Liver (tissue), 9 donors: ENCODE measurements around the gene BRSK2. TPM values are rescaled to one million over a fixed set of nuclear protein-coding genes. Genes with fewer than 3 reads are reported as not detected.

Experiments
- DNase-seq: peaks from one replicate; pipeline ENCODE4 v3.0.0-alpha.2; 2017; ENCODE audit warnings: low spot score
- H3K27ac ChIP-seq, 2 donors: one replicate each; pipeline ENCODE4 v1.7.0; 2013; ENCODE audit warnings: inconsistent platforms in 2 of 2, low read length in 2 of 2, control low read depth in 1 of 2, low read depth in 1 of 2, mild to moderate bottlenecking in 1 of 2
- H3K27me3 ChIP-seq, 4 donors: one replicate each; pipeline versions ENCODE4 v1.6.1 to v1.7.0; 2013; ENCODE audit warnings: low read length in 3 of 4, inconsistent platforms in 1 of 4, mild to moderate bottlenecking in 1 of 4, moderate library complexity in 1 of 4; ENCODE audit not compliant: control insufficient read depth in 4 of 4, insufficient read depth in 4 of 4
- H3K36me3 ChIP-seq, 4 donors: one replicate each; pipeline versions ENCODE4 v1.6.1 to v1.7.0; 2013; ENCODE audit warnings: low read length in 3 of 4, mild to moderate bottlenecking in 3 of 4, low read depth in 1 of 4, moderate library complexity in 1 of 4; ENCODE audit not compliant: control insufficient read depth in 4 of 4, insufficient read depth in 3 of 4
- H3K4me1 ChIP-seq, 4 donors: one replicate each; pipeline versions ENCODE4 v1.6.1 to v1.7.0; 2013; ENCODE audit warnings: low read length in 3 of 4, mild to moderate bottlenecking in 3 of 4, moderate library complexity in 1 of 4; ENCODE audit not compliant: control insufficient read depth in 4 of 4, insufficient read depth in 4 of 4
- H3K4me3 ChIP-seq, 3 donors: one replicate each; pipeline versions ENCODE4 v1.6.1 to v1.7.0; 2013; ENCODE audit warnings: low read length in 3 of 3, control low read depth in 1 of 3, low read depth in 1 of 3, mild to moderate bottlenecking in 1 of 3
- H3K9ac ChIP-seq, 2 donors: one replicate each; pipeline ENCODE4 v1.7.0; 2013; ENCODE audit warnings: low read length in 2 of 2, mild to moderate bottlenecking in 2 of 2, moderate library complexity in 2 of 2, control low read depth in 1 of 2, low read depth in 1 of 2
- H3K9me3 ChIP-seq, 4 donors: one replicate each; pipeline versions ENCODE4 v1.6.1 to v1.7.0; 2013; ENCODE audit warnings: low read length in 3 of 4; ENCODE audit not compliant: control insufficient read depth in 4 of 4
- EGR1 ChIP-seq, 2 donors: IDR thresholded peaks; 2 replicates each; pipeline ENCODE4 v1.6.1; 2016 to 2018; ENCODE audit warnings: antibody characterized with exemption in 2 of 2, low read depth in 2 of 2
- FOXA2 ChIP-seq: IDR thresholded peaks from 2 replicates; pipeline ENCODE4 v1.6.1; 2016; ENCODE audit warnings: antibody characterized with exemption
- GABPA ChIP-seq, 2 donors: IDR thresholded peaks in 1 of 2; conservative IDR thresholded peaks in 1 of 2; 2 replicates each; pipeline ENCODE4 v1.6.1; 2016; ENCODE audit warnings: antibody characterized with exemption in 2 of 2, mild to moderate bottlenecking in 1 of 2, moderate library complexity in 1 of 2
- HNF4G ChIP-seq: IDR thresholded peaks from 2 replicates; pipeline ENCODE4 v1.6.1; 2016; ENCODE audit warnings: antibody characterized with exemption
- JUND ChIP-seq, 2 donors: IDR thresholded peaks; 2 replicates each; pipeline ENCODE4 v1.6.1; 2016; ENCODE audit warnings: antibody characterized with exemption in 2 of 2
- RAD21 ChIP-seq, 2 donors: IDR thresholded peaks; 2 replicates each; pipeline ENCODE4 v1.6.1; 2016; ENCODE audit warnings: antibody characterized with exemption in 2 of 2, mild to moderate bottlenecking in 2 of 2
- RXRA ChIP-seq, 2 donors: IDR thresholded peaks; 2 replicates each; pipeline ENCODE4 v1.6.1; 2017 to 2018; ENCODE audit warnings: antibody characterized with exemption in 2 of 2, mild to moderate bottlenecking in 1 of 2
- SP1 ChIP-seq: IDR thresholded peaks from 2 replicates; pipeline ENCODE4 v1.6.1; 2018; ENCODE audit warnings: antibody characterized with exemption, mild to moderate bottlenecking
- YY1 ChIP-seq: IDR thresholded peaks from 2 replicates; pipeline ENCODE4 v1.6.1; 2016; ENCODE audit warnings: antibody characterized with exemption, mild to moderate bottlenecking
- WGBS: extraction: QIAGEN DNeasy Blood & Tissue Kit; methylation state at CpG from one replicate; pipeline ENCODE4 v1.1.7; 2013; 5-methylcytosine and 5-hydroxymethylcytosine counted together
- polyA plus RNA-seq, 2 donors: library from polyadenylated mRNA; stranded (reverse) in 1 of 2; unstranded in 1 of 2; fragments of 200-250 nt in 1 of 2; fragments of >200 nt in 1 of 2; fragmentation: Nextera tagmentation in 1 of 2; extraction: Ambion mirVana in 1 of 2; gene quantifications; one replicate each; pipeline versions ENCODE4 v1.2.1 to v1.2.3, GENCODE V29; 2013 to 2015
- total RNA-seq, 2 donors: library from RNA; depleted of rRNA; stranded (reverse); fragments of >200 nt; gene quantifications; one replicate each; pipeline ENCODE4 v1.2.3, GENCODE V29; 2014
- TF ChIP-seq, protein P1 (sequence below): fragments of 150-350 bp; IDR thresholded peaks from 2 replicates; pipeline ENCODE4 v1.5.1; 2017; ENCODE audit warnings: improper control_type of control experiment, low read depth, low read length; ENCODE audit not compliant: missing input control
- TF ChIP-seq, protein P2 (sequence below): IDR thresholded peaks from 2 replicates; pipeline ENCODE4 v1.6.1; 2016; ENCODE audit warnings: antibody characterized with exemption
- TF ChIP-seq, protein P3 (sequence below): IDR thresholded peaks from 2 replicates; pipeline ENCODE4 v1.6.1; 2016; ENCODE audit warnings: antibody characterized with exemption
- TF ChIP-seq, protein P4 (sequence below): IDR thresholded peaks from 2 replicates; pipeline ENCODE4 v1.6.1; 2016; ENCODE audit warnings: antibody characterized with exemption, mild to moderate bottlenecking
- TF ChIP-seq, protein P5 (sequence below): IDR thresholded peaks from 2 replicates; pipeline ENCODE4 v1.6.1; 2016; ENCODE audit warnings: antibody characterized with exemption
- donor health status: healthy.
- donor health status: healthy.
- donor health status: healthy.
- donor health status: healthy.
- donor health status: healthy.

BRSK2 gene
- total and polyA plus RNA-seq, 4 donors = 0.05 to 0.17 TPM; not detected in 2

- TF ChIP-seq, protein P1, sequence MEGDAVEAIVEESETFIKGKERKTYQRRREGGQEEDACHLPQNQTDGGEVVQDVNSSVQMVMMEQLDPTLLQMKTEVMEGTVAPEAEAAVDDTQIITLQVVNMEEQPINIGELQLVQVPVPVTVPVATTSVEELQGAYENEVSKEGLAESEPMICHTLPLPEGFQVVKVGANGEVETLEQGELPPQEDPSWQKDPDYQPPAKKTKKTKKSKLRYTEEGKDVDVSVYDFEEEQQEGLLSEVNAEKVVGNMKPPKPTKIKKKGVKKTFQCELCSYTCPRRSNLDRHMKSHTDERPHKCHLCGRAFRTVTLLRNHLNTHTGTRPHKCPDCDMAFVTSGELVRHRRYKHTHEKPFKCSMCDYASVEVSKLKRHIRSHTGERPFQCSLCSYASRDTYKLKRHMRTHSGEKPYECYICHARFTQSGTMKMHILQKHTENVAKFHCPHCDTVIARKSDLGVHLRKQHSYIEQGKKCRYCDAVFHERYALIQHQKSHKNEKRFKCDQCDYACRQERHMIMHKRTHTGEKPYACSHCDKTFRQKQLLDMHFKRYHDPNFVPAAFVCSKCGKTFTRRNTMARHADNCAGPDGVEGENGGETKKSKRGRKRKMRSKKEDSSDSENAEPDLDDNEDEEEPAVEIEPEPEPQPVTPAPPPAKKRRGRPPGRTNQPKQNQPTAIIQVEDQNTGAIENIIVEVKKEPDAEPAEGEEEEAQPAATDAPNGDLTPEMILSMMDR = no peak
- TF ChIP-seq RAD21 (IDR thresholded peaks at IDR 0.05) = no peak
- no peak for TF ChIP-seq JUND (IDR thresholded peaks at IDR 0.05)
- TF ChIP-seq, protein P2, sequence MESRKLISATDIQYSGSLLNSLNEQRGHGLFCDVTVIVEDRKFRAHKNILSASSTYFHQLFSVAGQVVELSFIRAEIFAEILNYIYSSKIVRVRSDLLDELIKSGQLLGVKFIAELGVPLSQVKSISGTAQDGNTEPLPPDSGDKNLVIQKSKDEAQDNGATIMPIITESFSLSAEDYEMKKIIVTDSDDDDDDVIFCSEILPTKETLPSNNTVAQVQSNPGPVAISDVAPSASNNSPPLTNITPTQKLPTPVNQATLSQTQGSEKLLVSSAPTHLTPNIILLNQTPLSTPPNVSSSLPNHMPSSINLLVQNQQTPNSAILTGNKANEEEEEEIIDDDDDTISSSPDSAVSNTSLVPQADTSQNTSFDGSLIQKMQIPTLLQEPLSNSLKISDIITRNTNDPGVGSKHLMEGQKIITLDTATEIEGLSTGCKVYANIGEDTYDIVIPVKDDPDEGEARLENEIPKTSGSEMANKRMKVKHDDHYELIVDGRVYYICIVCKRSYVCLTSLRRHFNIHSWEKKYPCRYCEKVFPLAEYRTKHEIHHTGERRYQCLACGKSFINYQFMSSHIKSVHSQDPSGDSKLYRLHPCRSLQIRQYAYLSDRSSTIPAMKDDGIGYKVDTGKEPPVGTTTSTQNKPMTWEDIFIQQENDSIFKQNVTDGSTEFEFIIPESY = no peak
Observed at GRCh38 chr11:1506981-1507380, 117.2 kb downstream of the BRSK2 start (continued).

DNA sequence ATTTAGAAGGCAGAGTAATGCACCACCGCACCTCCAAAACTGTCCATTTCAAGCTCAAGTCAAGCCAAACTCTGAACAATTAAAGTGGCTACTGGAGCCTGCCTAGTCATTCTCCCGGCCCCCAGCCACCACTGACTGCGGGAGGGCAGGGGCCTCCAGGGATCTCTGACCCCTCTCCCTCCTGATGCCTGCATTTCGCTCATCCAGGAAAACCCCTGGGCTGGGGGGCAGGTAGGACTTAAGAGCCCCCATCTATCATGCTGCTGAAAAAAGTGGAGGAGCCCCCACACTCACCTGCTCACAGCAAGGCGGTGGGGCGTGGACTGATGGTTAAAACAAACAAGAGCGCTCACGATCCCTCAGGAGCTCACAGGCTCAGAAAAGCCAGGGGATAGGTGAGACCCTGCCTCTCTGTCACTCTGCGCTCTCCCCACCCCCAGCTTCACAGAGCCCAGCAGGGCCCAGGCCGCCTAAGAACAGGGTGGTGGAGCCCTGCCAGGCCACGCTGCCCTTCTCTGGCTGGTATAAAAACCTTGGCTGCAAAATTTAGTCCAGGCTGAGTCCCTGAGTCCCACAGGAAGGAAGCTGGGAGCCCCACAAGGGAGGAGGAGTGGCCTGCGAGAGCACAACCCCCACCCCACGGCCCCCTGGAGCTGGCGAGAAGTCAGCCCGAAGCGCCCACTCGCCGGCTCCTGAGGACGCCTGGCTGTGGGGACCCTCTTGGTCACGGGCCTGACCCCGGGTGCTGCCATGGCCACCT, 117.8 kb downstream of the BRSK2 start:
- DNase-seq = no peak
- TF ChIP-seq YY1 = no peak
- no peak for TF ChIP-seq EGR1 (IDR thresholded peaks at IDR 0.05; ENCODE audit: low read depth in 2 of 2)
- TF ChIP-seq, protein P3, sequence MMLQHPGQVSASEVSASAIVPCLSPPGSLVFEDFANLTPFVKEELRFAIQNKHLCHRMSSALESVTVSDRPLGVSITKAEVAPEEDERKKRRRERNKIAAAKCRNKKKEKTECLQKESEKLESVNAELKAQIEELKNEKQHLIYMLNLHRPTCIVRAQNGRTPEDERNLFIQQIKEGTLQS = no peak
- TF ChIP-seq, protein P4, sequence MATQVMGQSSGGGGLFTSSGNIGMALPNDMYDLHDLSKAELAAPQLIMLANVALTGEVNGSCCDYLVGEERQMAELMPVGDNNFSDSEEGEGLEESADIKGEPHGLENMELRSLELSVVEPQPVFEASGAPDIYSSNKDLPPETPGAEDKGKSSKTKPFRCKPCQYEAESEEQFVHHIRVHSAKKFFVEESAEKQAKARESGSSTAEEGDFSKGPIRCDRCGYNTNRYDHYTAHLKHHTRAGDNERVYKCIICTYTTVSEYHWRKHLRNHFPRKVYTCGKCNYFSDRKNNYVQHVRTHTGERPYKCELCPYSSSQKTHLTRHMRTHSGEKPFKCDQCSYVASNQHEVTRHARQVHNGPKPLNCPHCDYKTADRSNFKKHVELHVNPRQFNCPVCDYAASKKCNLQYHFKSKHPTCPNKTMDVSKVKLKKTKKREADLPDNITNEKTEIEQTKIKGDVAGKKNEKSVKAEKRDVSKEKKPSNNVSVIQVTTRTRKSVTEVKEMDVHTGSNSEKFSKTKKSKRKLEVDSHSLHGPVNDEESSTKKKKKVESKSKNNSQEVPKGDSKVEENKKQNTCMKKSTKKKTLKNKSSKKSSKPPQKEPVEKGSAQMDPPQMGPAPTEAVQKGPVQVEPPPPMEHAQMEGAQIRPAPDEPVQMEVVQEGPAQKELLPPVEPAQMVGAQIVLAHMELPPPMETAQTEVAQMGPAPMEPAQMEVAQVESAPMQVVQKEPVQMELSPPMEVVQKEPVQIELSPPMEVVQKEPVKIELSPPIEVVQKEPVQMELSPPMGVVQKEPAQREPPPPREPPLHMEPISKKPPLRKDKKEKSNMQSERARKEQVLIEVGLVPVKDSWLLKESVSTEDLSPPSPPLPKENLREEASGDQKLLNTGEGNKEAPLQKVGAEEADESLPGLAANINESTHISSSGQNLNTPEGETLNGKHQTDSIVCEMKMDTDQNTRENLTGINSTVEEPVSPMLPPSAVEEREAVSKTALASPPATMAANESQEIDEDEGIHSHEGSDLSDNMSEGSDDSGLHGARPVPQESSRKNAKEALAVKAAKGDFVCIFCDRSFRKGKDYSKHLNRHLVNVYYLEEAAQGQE = no peak
- TF ChIP-seq, protein P5, sequence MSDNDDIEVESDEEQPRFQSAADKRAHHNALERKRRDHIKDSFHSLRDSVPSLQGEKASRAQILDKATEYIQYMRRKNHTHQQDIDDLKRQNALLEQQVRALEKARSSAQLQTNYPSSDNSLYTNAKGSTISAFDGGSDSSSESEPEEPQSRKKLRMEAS = no peak
- TF ChIP-seq RXRA (IDR thresholded peaks at IDR 0.05) = no peak
- Histone ChIP-seq H3K9ac (no peak overlapping the region), H3K36me3 (no peaks in the 10 kb centered on the region), H3K27me3 (no peaks in the 10 kb centered on the region), H3K9me3 (no peaks in the 10 kb centered on the region), H3K4me1 (peaks cover 0 to 4% (median 1%) of the 10 kb centered on the region in 4 donors), H3K4me3 (no peak overlapping the region), H3K27ac (no peak overlapping the region)
- WGBS = 82% methylated on average over 21 of the region's 21 CpGs

DNA sequence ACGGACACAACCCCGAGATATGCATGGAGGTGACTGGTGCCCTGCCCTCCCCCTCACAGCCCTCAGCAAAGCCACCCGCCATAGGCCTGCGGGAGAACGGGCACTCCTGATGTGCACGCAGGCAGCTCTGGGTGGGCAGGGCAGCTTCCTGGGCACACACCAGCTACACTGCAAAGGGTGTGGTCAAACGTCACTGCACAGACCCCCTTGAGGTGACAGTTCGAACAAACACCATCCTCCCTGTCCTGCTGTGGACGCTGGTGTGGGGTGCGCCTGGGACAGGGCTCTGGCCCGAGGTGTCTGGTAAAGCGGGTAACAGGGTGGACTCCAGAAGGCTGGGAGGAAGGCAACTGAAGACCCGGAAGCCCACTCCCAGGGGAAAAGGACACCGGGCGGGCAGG, 118.8 kb downstream of the BRSK2 start:
- H3K27ac ChIP-seq = no peak overlapping the region
- H3K9ac ChIP-seq = no peak overlapping the region
- TF ChIP-seq, protein P3 = no peak
- TF ChIP-seq GABPA (IDR thresholded peaks at IDR 0.05 in 1 of 2, conservative IDR thresholded peaks at IDR 0.05 in 1 of 2) (no peak), YY1 (no peak), HNF4G (no peak), RAD21 (IDR thresholded peaks at IDR 0.05) (no peak), SP1 (no peak), FOXA2 (no peak), RXRA (IDR thresholded peaks at IDR 0.05) (no peak), JUND (IDR thresholded peaks at IDR 0.05) (no peak)
- no peak overlapping the region for H3K4me3 ChIP-seq
- peaks cover 0 to 6% (median 1%) of the 10 kb centered on the region in 4 donors for H3K4me1 ChIP-seq
- WGBS = 84% methylated on average over 15 of the region's 15 CpGs
- H3K27me3 ChIP-seq = no peaks in the 10 kb centered on the region
- no peaks in the 10 kb centered on the region for H3K9me3 ChIP-seq
- H3K36me3 ChIP-seq = no peaks in the 10 kb centered on the region
- no peak for DNase-seq
